K562 (cell line): ENCODE data around the gene SEPTIN8.

Experiments
- CTCF ChIP-seq, 3 experiments: IDR thresholded peaks in 2 of 3; conservative IDR thresholded peaks in 1 of 3; 2 replicates each; pipeline ENCODE4 v1.5.1; 2011 to 2012; ENCODE audit warnings: low read length in 3 of 3, mild to moderate bottlenecking in 3 of 3, control low read depth in 2 of 3, improper control_type of control experiment in 1 of 3, inconsistent platforms in 1 of 3, low read depth in 1 of 3, mixed read lengths in 1 of 3, moderate library complexity in 1 of 3; ENCODE audit not compliant: insufficient read depth in 2 of 3
- ESRRB ChIP-seq: fragments of 250-450 bp; sonication (Bioruptor Pico); IDR thresholded peaks from 2 replicates; pipeline ENCODE4 v1.5.0; 2020; ENCODE audit warnings: mild to moderate bottlenecking, moderate library complexity, borderline replicate concordance
- FOSL1 ChIP-seq: fragments of 200-800 bp; sonication (Bioruptor generic); conservative IDR thresholded peaks from 2 replicates; pipeline ENCODE4 v1.6.1; 2016; ENCODE audit warnings: missing genetic modification characterization, missing compliant biosample characterization
- FOXK1 ChIP-seq: sonication (generic); formaldehyde crosslinking; IDR thresholded peaks from 2 replicates; pipeline ENCODE4 v1.8.0; 2022; ENCODE audit warnings: missing genetic modification reagents, mild to moderate bottlenecking, borderline replicate concordance
- NFXL1 ChIP-seq: fragments of 450-650 bp; formaldehyde crosslinking; IDR thresholded peaks from 2 replicates; pipeline ENCODE4 v1.4.0; 2021; ENCODE audit warnings: mild to moderate bottlenecking
- NR2F6 ChIP-seq: fragments of 450-650 bp; formaldehyde crosslinking; IDR thresholded peaks from 2 replicates; pipeline ENCODE4 v1.4.0; 2020; ENCODE audit warnings: mild to moderate bottlenecking
- OTX1 ChIP-seq: fragments of 450-650 bp; formaldehyde crosslinking; IDR thresholded peaks from 2 replicates; pipeline ENCODE4 v1.4.0; 2022; ENCODE audit warnings: mild to moderate bottlenecking
- RCOR1 ChIP-seq, 2 experiments: IDR thresholded peaks; 2 replicates each; pipeline ENCODE4 v1.6.1; 2012; ENCODE audit warnings: low read depth in 2 of 2, low read length in 2 of 2, borderline replicate concordance in 1 of 2, improper control_type of control experiment in 1 of 2
- TFAP4 ChIP-seq: sonication (generic); formaldehyde crosslinking; IDR thresholded peaks from 2 replicates; pipeline ENCODE4 v1.8.0; 2022; ENCODE audit warnings: missing genetic modification reagents, mild to moderate bottlenecking, moderate library complexity, borderline replicate concordance
- YY1 ChIP-seq, 3 experiments: IDR thresholded peaks; 2 replicates each; pipeline ENCODE4 v1.6.1; 2011; ENCODE audit warnings: low read length in 2 of 3, mild to moderate bottlenecking in 2 of 3, moderate library complexity in 2 of 3, borderline replicate concordance in 1 of 3, control low read depth in 1 of 3, low read depth in 1 of 3; ENCODE audit not compliant: insufficient read depth in 3 of 3, insufficient replicate concordance in 2 of 3, control insufficient read depth in 1 of 3, insufficient read length in 1 of 3; ENCODE audit errors: extremely low read depth in 1 of 3
- TF ChIP-seq, protein P1 (sequence below), 3 experiments: fragments of 200-800 bp in 1 of 3; fragments of 250-450 bp in 1 of 3; fragments of 450-650 bp in 1 of 3; sonication (Bioruptor Pico) in 1 of 3; sonication (Bioruptor generic) in 1 of 3; formaldehyde crosslinking in 1 of 3; IDR thresholded peaks; 2 replicates each; pipeline versions ENCODE4 v1.6.1 to v1.8.0; 2016 to 2022; ENCODE audit warnings: mild to moderate bottlenecking in 2 of 3, missing genetic modification characterization in 2 of 3, missing compliant biosample characterization in 1 of 3, moderate library complexity in 1 of 3

DNA sequence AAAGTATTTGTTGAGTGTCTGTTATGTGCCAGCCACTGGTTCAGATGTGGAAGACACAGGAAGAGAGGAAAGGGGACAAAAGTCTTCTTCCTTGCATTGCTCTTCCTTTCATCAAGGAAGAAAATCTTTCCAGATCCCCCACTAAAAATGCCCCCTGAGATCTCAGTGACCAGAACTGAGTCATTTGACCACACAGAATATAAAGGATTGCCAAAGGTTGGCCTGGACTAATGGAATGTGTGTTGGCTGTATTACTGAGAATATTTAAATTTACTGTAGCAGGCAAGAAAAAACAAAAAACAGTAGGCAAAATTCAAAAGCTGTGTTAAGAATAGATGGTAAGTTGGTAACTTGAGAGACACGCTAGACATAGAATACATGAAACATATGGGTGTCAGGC lies 10.0 kb upstream of the SEPTIN8 start:
- no peak for TF ChIP-seq ESRRB (CRISPR knock-in tag)
- TF ChIP-seq YY1 (IDR thresholded peaks at IDR 0.05; ENCODE audit: borderline replicate concordance in 1 of 3, control insufficient read depth in 1 of 3, extremely low read depth in 1 of 3, insufficient read depth in 3 of 3, insufficient read length in 1 of 3, insufficient replicate concordance in 2 of 3, low read depth in 1 of 3, low read length in 2 of 3) = no peak
- no peak for TF ChIP-seq FOXK1 (CRISPR knock-in tag)
- no peak for TF ChIP-seq TFAP4 (CRISPR knock-in tag)
- no peak for TF ChIP-seq FOSL1 (tag)
- TF ChIP-seq RCOR1 (IDR thresholded peaks at IDR 0.05; ENCODE audit: borderline replicate concordance in 1 of 2, low read depth in 2 of 2, low read length in 2 of 2) = no peak
- no peak for TF ChIP-seq NFXL1
- no peak for TF ChIP-seq OTX1
- no peak for TF ChIP-seq CTCF (IDR thresholded peaks at IDR 0.05 in 2 of 3, conservative IDR thresholded peaks at IDR 0.05 in 1 of 3; ENCODE audit: insufficient read depth in 2 of 3, low read depth in 1 of 3, low read length in 3 of 3)
- TF ChIP-seq NR2F6 (CRISPR knock-in tag) = no peak
- TF ChIP-seq, protein P1, sequence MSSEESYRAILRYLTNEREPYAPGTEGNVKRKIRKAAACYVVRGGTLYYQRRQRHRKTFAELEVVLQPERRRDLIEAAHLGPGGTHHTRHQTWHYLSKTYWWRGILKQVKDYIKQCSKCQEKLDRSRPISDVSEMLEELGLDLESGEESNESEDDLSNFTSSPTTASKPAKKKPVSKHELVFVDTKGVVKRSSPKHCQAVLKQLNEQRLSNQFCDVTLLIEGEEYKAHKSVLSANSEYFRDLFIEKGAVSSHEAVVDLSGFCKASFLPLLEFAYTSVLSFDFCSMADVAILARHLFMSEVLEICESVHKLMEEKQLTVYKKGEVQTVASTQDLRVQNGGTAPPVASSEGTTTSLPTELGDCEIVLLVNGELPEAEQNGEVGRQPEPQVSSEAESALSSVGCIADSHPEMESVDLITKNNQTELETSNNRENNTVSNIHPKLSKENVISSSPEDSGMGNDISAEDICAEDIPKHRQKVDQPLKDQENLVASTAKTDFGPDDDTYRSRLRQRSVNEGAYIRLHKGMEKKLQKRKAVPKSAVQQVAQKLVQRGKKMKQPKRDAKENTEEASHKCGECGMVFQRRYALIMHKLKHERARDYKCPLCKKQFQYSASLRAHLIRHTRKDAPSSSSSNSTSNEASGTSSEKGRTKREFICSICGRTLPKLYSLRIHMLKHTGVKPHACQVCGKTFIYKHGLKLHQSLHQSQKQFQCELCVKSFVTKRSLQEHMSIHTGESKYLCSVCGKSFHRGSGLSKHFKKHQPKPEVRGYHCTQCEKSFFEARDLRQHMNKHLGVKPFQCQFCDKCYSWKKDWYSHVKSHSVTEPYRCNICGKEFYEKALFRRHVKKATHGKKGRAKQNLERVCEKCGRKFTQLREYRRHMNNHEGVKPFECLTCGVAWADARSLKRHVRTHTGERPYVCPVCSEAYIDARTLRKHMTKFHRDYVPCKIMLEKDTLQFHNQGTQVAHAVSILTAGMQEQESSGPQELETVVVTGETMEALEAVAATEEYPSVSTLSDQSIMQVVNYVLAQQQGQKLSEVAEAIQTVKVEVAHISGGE (CRISPR knock-in tag; IDR thresholded peaks at IDR 0.05) = no peak
